Nephron progenitor cell (in vitro differentiated cells): ENCODE measurements around the gene PRDM11.

ENCODE experiments used
- DNase-seq: peaks from one replicate; pipeline ENCODE4 v3.0.0; 2021
- H3K27ac Mint-ChIP-seq: 2 replicates; pipeline ENCODE4 v1.8.0; 2021; ENCODE audit warnings: mild to moderate bottlenecking, moderate library complexity, mixed read lengths
- H3K27me3 Mint-ChIP-seq: 2 replicates; pipeline ENCODE4 v1.8.0; 2021; ENCODE audit warnings: mild to moderate bottlenecking, low read depth, mixed read lengths; ENCODE audit not compliant: poor library complexity
- H3K36me3 Mint-ChIP-seq: 2 replicates; pipeline ENCODE4 v1.8.0; 2021; ENCODE audit warnings: low read depth, mixed read lengths
- H3K4me1 Mint-ChIP-seq: 2 replicates; pipeline ENCODE4 v1.8.0; 2021; ENCODE audit warnings: mixed read lengths
- H3K4me3 Mint-ChIP-seq: 2 replicates; pipeline ENCODE4 v1.8.0; 2021; ENCODE audit warnings: mild to moderate bottlenecking, moderate library complexity, mixed read lengths
- H3K9me3 Mint-ChIP-seq: 2 replicates; pipeline ENCODE4 v1.8.0; 2021; ENCODE audit warnings: mild to moderate bottlenecking, moderate library complexity, mixed read lengths
- TF ChIP-seq, protein P1 (sequence below): fragments of 200-600 bp; sonication (generic); IDR thresholded peaks from 2 replicates; pipeline ENCODE4 v1.5.0; 2021; ENCODE audit warnings: antibody characterized with exemption

The PRDM11 gene

DNA sequence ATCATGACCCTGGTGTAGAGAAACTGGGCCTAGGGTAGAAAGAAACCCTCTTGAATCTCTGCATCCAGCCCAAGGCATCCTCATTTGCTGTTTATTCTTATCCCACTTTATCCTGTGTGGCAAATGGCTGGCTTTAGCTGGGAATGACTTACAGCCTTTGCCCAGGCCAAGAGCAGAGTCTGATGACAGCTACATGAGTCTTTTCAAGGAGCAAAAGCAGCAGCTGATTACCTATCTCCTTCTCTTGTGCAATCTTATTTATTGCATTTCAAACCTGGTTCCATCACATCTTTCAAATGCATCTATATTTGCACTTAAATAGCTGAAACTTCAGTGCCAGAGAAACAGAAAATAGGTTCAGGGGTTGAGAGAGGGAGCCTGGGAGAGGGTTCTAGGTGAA is 113.6 kb downstream of the PRDM11 start:
- Mint-ChIP-seq H3K4me3 (no peak overlapping the region), H3K9me3 (no peaks in the 10 kb centered on the region), H3K4me1 (no peaks in the 10 kb centered on the region), H3K27ac (no peak overlapping the region), H3K27me3 (peaks cover 73% of the 10 kb centered on the region), H3K36me3 (no peaks in the 10 kb centered on the region)
- TF ChIP-seq, protein P1, sequence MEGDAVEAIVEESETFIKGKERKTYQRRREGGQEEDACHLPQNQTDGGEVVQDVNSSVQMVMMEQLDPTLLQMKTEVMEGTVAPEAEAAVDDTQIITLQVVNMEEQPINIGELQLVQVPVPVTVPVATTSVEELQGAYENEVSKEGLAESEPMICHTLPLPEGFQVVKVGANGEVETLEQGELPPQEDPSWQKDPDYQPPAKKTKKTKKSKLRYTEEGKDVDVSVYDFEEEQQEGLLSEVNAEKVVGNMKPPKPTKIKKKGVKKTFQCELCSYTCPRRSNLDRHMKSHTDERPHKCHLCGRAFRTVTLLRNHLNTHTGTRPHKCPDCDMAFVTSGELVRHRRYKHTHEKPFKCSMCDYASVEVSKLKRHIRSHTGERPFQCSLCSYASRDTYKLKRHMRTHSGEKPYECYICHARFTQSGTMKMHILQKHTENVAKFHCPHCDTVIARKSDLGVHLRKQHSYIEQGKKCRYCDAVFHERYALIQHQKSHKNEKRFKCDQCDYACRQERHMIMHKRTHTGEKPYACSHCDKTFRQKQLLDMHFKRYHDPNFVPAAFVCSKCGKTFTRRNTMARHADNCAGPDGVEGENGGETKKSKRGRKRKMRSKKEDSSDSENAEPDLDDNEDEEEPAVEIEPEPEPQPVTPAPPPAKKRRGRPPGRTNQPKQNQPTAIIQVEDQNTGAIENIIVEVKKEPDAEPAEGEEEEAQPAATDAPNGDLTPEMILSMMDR, result no peak
- no peak for DNase-seq

- TF ChIP-seq, protein P1, result no peak
- Mint-ChIP-seq H3K36me3 (no peaks in the 10 kb centered on the region), H3K27ac (no peak overlapping the region), H3K9me3 (no peaks in the 10 kb centered on the region), H3K4me1 (no peaks in the 10 kb centered on the region), H3K27me3 (peaks cover 58% of the 10 kb centered on the region), H3K4me3 (no peak overlapping the region)
- DNase-seq, result no peak
These were observed 116.5 kb downstream of the PRDM11 start for GRCh38 chr11:45262900-45263299.

DNA sequence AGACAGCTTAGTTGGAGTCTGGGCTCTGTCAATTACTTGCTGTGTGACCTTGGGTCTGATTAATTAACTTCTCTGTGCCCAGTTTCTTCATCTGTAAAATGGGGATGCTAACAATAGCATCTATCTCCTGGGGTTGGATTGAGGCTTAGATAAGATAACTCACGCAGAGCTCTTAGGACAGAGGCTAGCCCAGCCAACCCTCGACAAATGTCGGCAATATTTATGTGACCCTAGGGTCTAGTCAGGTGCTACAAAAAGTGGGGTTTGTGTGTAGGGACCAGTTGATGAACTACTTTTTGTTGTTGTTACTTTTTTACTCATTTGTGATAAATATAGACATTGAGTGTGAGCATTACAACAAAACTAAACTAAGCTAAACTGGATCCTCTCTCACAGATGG is 117.3 kb downstream of the PRDM11 start:
- DNase-seq, result no peak
- Mint-ChIP-seq H3K27ac (no peak overlapping the region), H3K36me3 (no peaks in the 10 kb centered on the region), H3K4me3 (no peak overlapping the region), H3K27me3 (peaks cover 58% of the 10 kb centered on the region), H3K4me1 (no peaks in the 10 kb centered on the region), H3K9me3 (no peaks in the 10 kb centered on the region)
- TF ChIP-seq, protein P1, result no peak

DNA sequence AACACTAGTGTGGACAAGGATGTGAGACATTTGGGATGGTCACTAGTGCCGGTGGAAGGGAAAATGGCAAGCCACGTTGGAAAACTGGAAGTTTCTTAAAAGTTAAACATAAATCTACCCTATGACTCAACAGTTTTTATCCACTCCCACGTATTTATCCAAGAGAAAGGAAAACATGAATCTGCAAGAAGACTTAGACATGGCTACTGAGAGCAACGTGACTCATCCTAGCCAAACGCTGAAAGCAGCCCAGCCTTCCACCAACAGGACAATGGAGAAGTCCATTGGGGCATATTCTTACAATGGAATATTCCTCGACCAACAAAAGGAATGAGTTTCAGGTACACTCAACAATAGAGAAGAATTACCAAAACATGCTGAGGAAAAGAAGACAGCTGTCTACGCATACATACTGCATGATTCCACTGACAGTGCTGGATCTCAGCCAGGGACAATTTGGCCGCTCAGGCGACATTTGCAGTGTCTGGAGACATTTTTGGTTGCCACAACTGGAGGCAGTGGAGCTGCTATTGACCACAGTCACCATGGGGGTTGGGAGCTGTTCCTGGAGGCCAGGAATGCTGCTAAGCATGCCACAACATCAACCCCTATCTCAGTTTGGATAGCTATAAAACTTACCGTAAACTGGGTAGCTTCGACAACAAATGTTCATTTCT is 118.5 kb downstream of the PRDM11 start:
- H3K9me3 Mint-ChIP-seq, result no peaks in the 10 kb centered on the region

DNA sequence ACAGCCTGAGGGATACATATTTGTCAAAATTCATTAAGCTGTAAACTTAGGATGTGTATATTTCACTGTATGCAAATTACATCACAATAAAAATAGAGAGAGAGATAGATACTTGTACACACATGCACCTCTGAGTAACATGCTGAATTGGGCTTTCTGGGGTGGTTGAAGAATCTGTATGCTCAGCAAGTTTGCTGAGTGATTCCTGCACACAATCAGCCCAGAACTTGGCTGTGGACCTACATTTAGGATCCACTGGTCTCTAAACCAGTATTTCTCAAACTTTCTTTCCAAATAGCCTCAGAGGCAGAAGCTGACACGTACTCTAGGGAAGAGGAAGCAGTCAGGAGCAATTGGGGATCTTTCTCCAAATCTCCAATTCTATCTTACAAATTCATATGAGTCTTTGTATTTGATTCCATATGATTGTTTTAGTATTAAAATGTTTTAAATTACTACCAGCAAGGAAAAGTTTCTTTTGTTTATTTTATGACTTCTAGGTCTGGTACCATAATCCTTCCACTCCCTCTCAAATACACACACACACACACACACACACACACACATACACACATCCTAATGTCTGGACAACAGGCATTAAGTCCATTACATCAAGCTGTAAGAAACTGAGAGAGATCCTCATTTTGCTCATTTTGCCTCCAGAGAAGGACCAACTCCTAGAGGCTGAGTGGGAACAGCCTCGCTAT is 119.7 kb downstream of the PRDM11 start:
- DNase-seq, result no peak
- Mint-ChIP-seq H3K27me3 (peaks cover 61% of the 10 kb centered on the region), H3K27ac (no peak overlapping the region), H3K4me3 (no peak overlapping the region), H3K36me3 (no peaks in the 10 kb centered on the region), H3K4me1 (no peaks in the 10 kb centered on the region), H3K9me3 (no peaks in the 10 kb centered on the region)
- TF ChIP-seq, protein P1, result no peak

More for the DNA sequence above, 118.5 kb downstream of the PRDM11 start:
- H3K4me1 Mint-ChIP-seq, result no peaks in the 10 kb centered on the region
- H3K4me3 Mint-ChIP-seq, result no peak overlapping the region
- H3K27me3 Mint-ChIP-seq, result peaks cover 55% of the 10 kb centered on the region
- TF ChIP-seq, protein P1, result no peak
- no peak for DNase-seq
- no peak overlapping the region for H3K27ac Mint-ChIP-seq
- H3K36me3 Mint-ChIP-seq, result no peaks in the 10 kb centered on the region

GRCh38 chr11:45266676-45267020 is 120.2 kb downstream of the PRDM11 start:
- H3K27me3 Mint-ChIP-seq, result peaks cover 65% of the 10 kb centered on the region
- H3K4me3 Mint-ChIP-seq, result no peak overlapping the region
- no peak for DNase-seq
- TF ChIP-seq, protein P1, result no peak
- H3K4me1 Mint-ChIP-seq, result no peaks in the 10 kb centered on the region
- H3K9me3 Mint-ChIP-seq, result no peaks in the 10 kb centered on the region
- no peaks in the 10 kb centered on the region for H3K36me3 Mint-ChIP-seq
- H3K27ac Mint-ChIP-seq, result no peak overlapping the region
